ENCODE measurements around the gene TROAP.
"Not testable (repeated sequence)": the region's sequence is repeated elsewhere in the genome, so short reads cannot be mapped to it uniquely, and the experiment has no call there.

Gene TROAP
- 0.17 to 0.97 (median 0.69) reads per million in 3 donors for total RNA-seq

GRCh38 chr12:49322708-49323523 lies at the start of gene TROAP:
TROAP (plus strand) TSS chr12:49323255; CDS start chr12:49323609, 354 bp downstream.
- Histone ChIP-seq H3K27ac (ENCODE audit: insufficient read depth, low read length, poor library complexity, severe bottlenecking) (peak within 1 kb of the TSS; percentile 50), H3K4me1 (ENCODE audit: control insufficient read depth, insufficient read depth, low read length, poor library complexity, severe bottlenecking) (peaks cover 4% of the 10 kb centered on the region), H3K9me3 (ENCODE audit: control insufficient read depth, low read length) (no peaks in the 10 kb centered on the region), H3K27me3 (replicated peaks; ENCODE audit: control insufficient read depth, insufficient read depth, low read length, poor library complexity, severe bottlenecking) (no peaks in the 10 kb centered on the region), H3K4me3 (ENCODE audit: insufficient read depth, low read depth, low read length, poor library complexity, severe bottlenecking) (peak within 1 kb of the TSS; percentile 62), H3K36me3 (ENCODE audit: control insufficient read depth, insufficient read depth, low read length) (no peaks in the 10 kb centered on the region)
- DNase-seq = peak; percentile 90 to 96 (median 95)

- peaks cover 34% of the 10 kb centered on the region for H3K36me3 ChIP-seq (ENCODE audit: control insufficient read depth, insufficient read depth, low read length)
- no peaks in the 10 kb centered on the region for H3K4me1 ChIP-seq (ENCODE audit: control insufficient read depth, insufficient read depth, low read length, poor library complexity, severe bottlenecking)
- H3K27ac ChIP-seq (ENCODE audit: insufficient read depth, low read length, poor library complexity, severe bottlenecking) = no peak overlapping the region
- H3K4me3 ChIP-seq (ENCODE audit: insufficient read depth, low read depth, low read length, poor library complexity, severe bottlenecking) = no peak overlapping the region
- no peaks in the 10 kb centered on the region for H3K9me3 ChIP-seq (ENCODE audit: control insufficient read depth, low read length)
- no peak for DNase-seq
- no peaks in the 10 kb centered on the region for H3K27me3 ChIP-seq (replicated peaks; ENCODE audit: control insufficient read depth, insufficient read depth, low read length, poor library complexity, severe bottlenecking)
Observed at GRCh38 chr12:49273726-49274395, 49.2 kb upstream of the TROAP start.

- Histone ChIP-seq H3K36me3 (ENCODE audit: control insufficient read depth, insufficient read depth, low read length) (peaks cover 34% of the 10 kb centered on the region), H3K27me3 (replicated peaks; ENCODE audit: control insufficient read depth, insufficient read depth, low read length, poor library complexity, severe bottlenecking) (no peaks in the 10 kb centered on the region), H3K4me1 (ENCODE audit: control insufficient read depth, insufficient read depth, low read length, poor library complexity, severe bottlenecking) (no peaks in the 10 kb centered on the region), H3K4me3 (ENCODE audit: insufficient read depth, low read depth, low read length, poor library complexity, severe bottlenecking) (no peak overlapping the region), H3K9me3 (ENCODE audit: control insufficient read depth, low read length) (no peaks in the 10 kb centered on the region), H3K27ac (ENCODE audit: insufficient read depth, low read length, poor library complexity, severe bottlenecking) (no peak overlapping the region)
- no peak for DNase-seq
Observed at GRCh38 chr12:49274396-49275069, 48.5 kb upstream of the TROAP start.

GRCh38 chr12:49276304-49277290 lies 46.5 kb upstream of the TROAP start:
- no peak for DNase-seq
- H3K4me1 ChIP-seq (ENCODE audit: control insufficient read depth, insufficient read depth, low read length, poor library complexity, severe bottlenecking) = no peaks in the 10 kb centered on the region
- no peak overlapping the region for H3K27ac ChIP-seq (ENCODE audit: insufficient read depth, low read length, poor library complexity, severe bottlenecking)
- H3K4me3 ChIP-seq (ENCODE audit: insufficient read depth, low read depth, low read length, poor library complexity, severe bottlenecking) = no peak overlapping the region
- no peaks in the 10 kb centered on the region for H3K9me3 ChIP-seq (ENCODE audit: control insufficient read depth, low read length)
- no peaks in the 10 kb centered on the region for H3K27me3 ChIP-seq (replicated peaks; ENCODE audit: control insufficient read depth, insufficient read depth, low read length, poor library complexity, severe bottlenecking)
- peaks cover 13% of the 10 kb centered on the region for H3K36me3 ChIP-seq (ENCODE audit: control insufficient read depth, insufficient read depth, low read length)

GRCh38 chr12:49277466-49277865 lies 45.6 kb upstream of the TROAP start:
- Histone ChIP-seq H3K27me3 (replicated peaks; ENCODE audit: control insufficient read depth, insufficient read depth, low read length, poor library complexity, severe bottlenecking) (no peaks in the 10 kb centered on the region), H3K4me1 (ENCODE audit: control insufficient read depth, insufficient read depth, low read length, poor library complexity, severe bottlenecking) (no peaks in the 10 kb centered on the region), H3K36me3 (ENCODE audit: control insufficient read depth, insufficient read depth, low read length) (peaks cover 8% of the 10 kb centered on the region), H3K9me3 (ENCODE audit: control insufficient read depth, low read length) (no peaks in the 10 kb centered on the region), H3K4me3 (ENCODE audit: insufficient read depth, low read depth, low read length, poor library complexity, severe bottlenecking) (no peak overlapping the region), H3K27ac (ENCODE audit: insufficient read depth, low read length, poor library complexity, severe bottlenecking) (no peak overlapping the region)
- DNase-seq = no peak

GRCh38 chr12:49279706-49280159 lies 43.3 kb upstream of the TROAP start:
- no peaks in the 10 kb centered on the region for H3K36me3 ChIP-seq (ENCODE audit: control insufficient read depth, insufficient read depth, low read length)
- H3K4me3 ChIP-seq (ENCODE audit: insufficient read depth, low read depth, low read length, poor library complexity, severe bottlenecking) = no peak overlapping the region
- no peaks in the 10 kb centered on the region for H3K4me1 ChIP-seq (ENCODE audit: control insufficient read depth, insufficient read depth, low read length, poor library complexity, severe bottlenecking)
- no peak overlapping the region for H3K27ac ChIP-seq (ENCODE audit: insufficient read depth, low read length, poor library complexity, severe bottlenecking)
- no peaks in the 10 kb centered on the region for H3K27me3 ChIP-seq (replicated peaks; ENCODE audit: control insufficient read depth, insufficient read depth, low read length, poor library complexity, severe bottlenecking)
- DNase-seq = no peak
- no peaks in the 10 kb centered on the region for H3K9me3 ChIP-seq (ENCODE audit: control insufficient read depth, low read length)

GRCh38 chr12:49280545-49280944 lies 42.5 kb upstream of the TROAP start:
- H3K4me1 ChIP-seq (ENCODE audit: control insufficient read depth, insufficient read depth, low read length, poor library complexity, severe bottlenecking); DNase-seq; H3K27me3 ChIP-seq (replicated peaks; ENCODE audit: control insufficient read depth, insufficient read depth, low read length, poor library complexity, severe bottlenecking); H3K27ac ChIP-seq (ENCODE audit: insufficient read depth, low read length, poor library complexity, severe bottlenecking); H3K9me3 ChIP-seq (ENCODE audit: control insufficient read depth, low read length); H3K36me3 ChIP-seq (ENCODE audit: control insufficient read depth, insufficient read depth, low read length); H3K4me3 ChIP-seq (ENCODE audit: insufficient read depth, low read depth, low read length, poor library complexity, severe bottlenecking): not testable (repeated sequence)

- H3K4me1 ChIP-seq (ENCODE audit: control insufficient read depth, insufficient read depth, low read length, poor library complexity, severe bottlenecking) = no peaks in the 10 kb centered on the region
- no peak overlapping the region for H3K27ac ChIP-seq (ENCODE audit: insufficient read depth, low read length, poor library complexity, severe bottlenecking)
- H3K4me3 ChIP-seq (ENCODE audit: insufficient read depth, low read depth, low read length, poor library complexity, severe bottlenecking) = no peak overlapping the region
- no peaks in the 10 kb centered on the region for H3K27me3 ChIP-seq (replicated peaks; ENCODE audit: control insufficient read depth, insufficient read depth, low read length, poor library complexity, severe bottlenecking)
- no peaks in the 10 kb centered on the region for H3K9me3 ChIP-seq (ENCODE audit: control insufficient read depth, low read length)
- no peaks in the 10 kb centered on the region for H3K36me3 ChIP-seq (ENCODE audit: control insufficient read depth, insufficient read depth, low read length)
- DNase-seq = no peak
Observed at GRCh38 chr12:49282302-49282701, 40.8 kb upstream of the TROAP start.

- H3K4me3 ChIP-seq (ENCODE audit: insufficient read depth, low read depth, low read length, poor library complexity, severe bottlenecking); H3K4me1 ChIP-seq (ENCODE audit: control insufficient read depth, insufficient read depth, low read length, poor library complexity, severe bottlenecking); DNase-seq; H3K27ac ChIP-seq (ENCODE audit: insufficient read depth, low read length, poor library complexity, severe bottlenecking); H3K36me3 ChIP-seq (ENCODE audit: control insufficient read depth, insufficient read depth, low read length); H3K27me3 ChIP-seq (replicated peaks; ENCODE audit: control insufficient read depth, insufficient read depth, low read length, poor library complexity, severe bottlenecking); H3K9me3 ChIP-seq (ENCODE audit: control insufficient read depth, low read length): not testable (repeated sequence)
Observed at GRCh38 chr12:49282740-49283375, 40.2 kb upstream of the TROAP start.
